ENCODE results near the gene IL1A. TPM values are rescaled to one million over a fixed set of nuclear protein-coding genes. Genes with fewer than 3 reads are reported as not detected.

IL1A gene
- total and polyA plus RNA-seq, 4 donors, result 1.1 to 15.5 (median 2.4) TPM

DNA sequence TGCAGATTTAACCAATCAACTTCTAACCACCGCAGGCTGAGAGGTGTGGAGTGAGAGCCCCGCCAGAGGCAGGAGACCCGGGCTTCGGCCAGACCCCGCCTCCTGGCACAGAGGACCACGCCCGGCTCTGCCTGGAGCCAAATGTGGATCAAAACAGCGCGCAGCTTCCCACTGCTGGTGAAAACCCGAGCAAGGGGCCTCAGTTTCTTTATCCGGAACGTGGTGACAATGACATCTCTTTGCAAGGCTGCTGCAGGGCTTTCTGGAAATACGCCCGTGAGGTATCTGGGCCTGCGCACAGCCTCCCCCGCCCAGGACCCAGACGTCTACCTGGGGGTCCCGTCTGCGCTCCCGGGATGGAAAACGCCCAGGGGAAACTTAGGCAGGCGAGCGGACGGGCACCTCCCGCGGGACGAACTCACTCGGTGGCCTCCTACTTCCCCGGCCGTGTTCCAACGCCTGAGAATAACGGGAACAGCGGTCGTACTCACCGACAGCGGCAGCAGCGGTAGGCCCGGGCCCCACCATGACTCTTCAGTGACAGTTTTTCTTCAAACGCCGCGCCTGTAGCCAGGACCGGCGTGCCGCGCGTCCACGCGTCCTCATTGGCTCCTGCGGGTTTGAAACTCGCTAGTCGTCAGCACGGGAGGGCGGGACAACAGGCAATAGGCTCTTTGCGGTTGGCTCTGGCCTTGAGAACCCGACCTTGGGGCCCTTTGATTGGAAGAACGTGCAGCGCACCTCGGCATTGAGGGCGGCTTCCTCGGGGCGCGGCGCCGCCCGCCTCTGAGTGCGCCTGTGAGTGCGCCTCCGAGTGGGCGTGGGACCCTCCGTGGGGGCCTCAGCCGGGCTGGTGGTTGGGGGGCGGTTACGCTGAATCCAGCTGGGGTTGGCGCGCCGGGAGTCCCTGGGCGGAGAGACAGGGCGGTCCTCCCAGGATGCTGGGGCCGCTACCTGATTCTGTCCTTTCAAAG, 19.9 kb downstream of the IL1A start, which contains the start of gene CKAP2L:
Gene CKAP2L (minus strand): TSS at position 539 of the 974 bp plus-strand sequence. CDS start 11 bp downstream, at position 528.
- peaks cover 0 to 22% (median 1%) of the 10 kb centered on the region in 5 donors for H3K4me1 ChIP-seq (ENCODE audit: control insufficient read depth in 5 of 5, insufficient read depth in 5 of 5, low read length in 5 of 5)
- 0 to 1% methylated on average over 77 to 79 of the region's 79 CpGs for WGBS, 2 donors
- peak; percentile 100 for ATAC-seq (ENCODE audit: insufficient read depth, low FRiP score)
- no peaks in the 10 kb centered on the region for H3K9me3 ChIP-seq (ENCODE audit: control insufficient read depth in 4 of 4, insufficient read depth in 3 of 4, low read length in 3 of 4)
- H3K27me3 ChIP-seq (ENCODE audit: control insufficient read depth in 3 of 3, insufficient read depth in 3 of 3, low read length in 2 of 3), result no peaks in the 10 kb centered on the region
- H3K27ac ChIP-seq (ENCODE audit: low read depth in 1 of 2, low read length in 1 of 2), result peak within 1 kb of the TSS; percentile 3 to 30
- DNase-seq, result peak; percentile 98 to 99 (median 99)
- peaks cover 0 to 5% (median 0%) of the 10 kb centered on the region in 4 donors for H3K36me3 ChIP-seq (ENCODE audit: control insufficient read depth in 4 of 4, insufficient read depth in 4 of 4, low read length in 4 of 4)
- H3K4me3 ChIP-seq, result peak within 1 kb of the TSS; percentile 75
- TF ChIP-seq CTCF (IDR thresholded peaks at IDR 0.05; ENCODE audit: control extremely low read depth, extremely low read depth), result no peak
- H3K9ac ChIP-seq (ENCODE audit: insufficient read depth in 1 of 2, low read length in 2 of 2), result peak within 1 kb of the TSS; percentile 55 to 73

DNA sequence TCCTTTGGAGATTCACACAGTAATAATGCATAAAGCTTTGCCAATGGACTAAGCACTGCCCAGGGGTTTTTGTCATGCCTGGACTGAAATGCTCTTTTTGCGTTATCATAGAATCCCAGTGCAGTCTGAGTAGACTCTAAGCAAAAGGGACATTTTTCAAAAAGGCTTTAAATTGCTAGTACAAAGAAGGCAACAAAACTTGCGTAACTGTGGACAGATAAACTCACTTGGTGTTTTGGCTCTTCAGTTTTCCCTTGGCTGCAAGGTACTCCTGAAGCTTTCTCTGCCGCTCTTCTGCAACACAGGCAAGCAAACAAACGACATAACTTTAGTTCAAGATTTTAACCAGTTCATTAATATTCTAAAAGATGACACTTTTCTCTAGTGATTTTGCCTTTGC, 22.0 kb downstream of the IL1A start:
- Histone ChIP-seq H3K27ac (ENCODE audit: low read depth in 1 of 2, low read length in 1 of 2) (no peak overlapping the region), H3K9me3 (ENCODE audit: control insufficient read depth in 4 of 4, insufficient read depth in 3 of 4, low read length in 3 of 4) (no peaks in the 10 kb centered on the region), H3K4me1 (ENCODE audit: control insufficient read depth in 5 of 5, insufficient read depth in 5 of 5, low read length in 5 of 5) (peaks cover 0 to 22% (median 1%) of the 10 kb centered on the region in 5 donors), H3K36me3 (ENCODE audit: control insufficient read depth in 4 of 4, insufficient read depth in 4 of 4, low read length in 4 of 4) (peaks cover 0 to 10% (median 0%) of the 10 kb centered on the region in 4 donors), H3K9ac (ENCODE audit: insufficient read depth in 1 of 2, low read length in 2 of 2) (no peak overlapping the region), H3K27me3 (ENCODE audit: control insufficient read depth in 3 of 3, insufficient read depth in 3 of 3, low read length in 2 of 3) (no peaks in the 10 kb centered on the region), H3K4me3 (no peak overlapping the region)
- WGBS, 2 donors, result 90 to 93% methylated on average over 4 of the region's 4 CpGs
- no peak for TF ChIP-seq CTCF (IDR thresholded peaks at IDR 0.05; ENCODE audit: control extremely low read depth, extremely low read depth)
- DNase-seq, result no peak
- ATAC-seq (ENCODE audit: insufficient read depth, low FRiP score), result no peak

- 91 to 92% methylated on average over 1 of the region's 1 CpG for WGBS, 2 donors
- no peak for ATAC-seq (ENCODE audit: insufficient read depth, low FRiP score)
- Histone ChIP-seq H3K9ac (ENCODE audit: insufficient read depth in 1 of 2, low read length in 2 of 2) (no peak overlapping the region), H3K4me1 (ENCODE audit: control insufficient read depth in 5 of 5, insufficient read depth in 5 of 5, low read length in 5 of 5) (peaks cover 0 to 19% (median 1%) of the 10 kb centered on the region in 5 donors), H3K27me3 (ENCODE audit: control insufficient read depth in 3 of 3, insufficient read depth in 3 of 3, low read length in 2 of 3) (no peaks in the 10 kb centered on the region), H3K36me3 (ENCODE audit: control insufficient read depth in 4 of 4, insufficient read depth in 4 of 4, low read length in 4 of 4) (peaks cover 0 to 16% (median 0%) of the 10 kb centered on the region in 4 donors), H3K9me3 (ENCODE audit: control insufficient read depth in 4 of 4, insufficient read depth in 3 of 4, low read length in 3 of 4) (no peaks in the 10 kb centered on the region), H3K4me3 (no peak overlapping the region), H3K27ac (ENCODE audit: low read depth in 1 of 2, low read length in 1 of 2) (no peak overlapping the region)
- DNase-seq, result no peak
- no peak for TF ChIP-seq CTCF (IDR thresholded peaks at IDR 0.05; ENCODE audit: control extremely low read depth, extremely low read depth)
These were observed 24.1 kb downstream of the IL1A start for GRCh38 chr2:112760149-112760548.
